Kidney epithelial cell (primary cell): ENCODE results near the gene RCSD1. TPM values are rescaled to one million over a fixed set of nuclear protein-coding genes. Genes with fewer than 3 reads are reported as not detected.
A peak's percentile ranks its signal among the peaks of the same experiment; 100 is the strongest.

Source experiments
- DNase-seq: peaks from one replicate; pipeline ENCODE4 v3.0.0-alpha.2; 2010; ENCODE audit warnings: low read depth
- H3K27me3 ChIP-seq: 2 replicates; pipeline ENCODE4 v1.6.0; 2011; ENCODE audit warnings: low read length; ENCODE audit not compliant: control insufficient read depth, insufficient read depth
- H3K36me3 ChIP-seq: 2 replicates; pipeline ENCODE4 v1.5.1; 2011; ENCODE audit warnings: low read length; ENCODE audit not compliant: control insufficient read depth, insufficient read depth
- H3K4me3 ChIP-seq: 2 replicates; pipeline ENCODE4 v1.5.1; 2011; ENCODE audit warnings: low read depth, mild to moderate bottlenecking, control low read depth, low read length
- CTCF ChIP-seq: IDR thresholded peaks from 2 replicates; pipeline ENCODE4 v1.5.1; 2011; ENCODE audit warnings: mild to moderate bottlenecking, moderate library complexity, low read length, control low read depth, inconsistent platforms; ENCODE audit not compliant: insufficient read depth, poor library complexity, severe bottlenecking
- total RNA-seq: library from RNA; depleted of rRNA; stranded (reverse); fragments of >200 nt; gene quantifications from 2 replicates; pipeline ENCODE4 v1.2.3, GENCODE V29; 2015

The RCSD1 gene
- total RNA-seq, 1 donor from 2014 or later = 0.21 TPM

- peaks cover 17% of the 10 kb centered on the region for H3K27me3 ChIP-seq
- no peak for DNase-seq
- H3K4me3 ChIP-seq = no peak overlapping the region
- TF ChIP-seq CTCF = no peak
- no peaks in the 10 kb centered on the region for H3K36me3 ChIP-seq
Observed at GRCh38 chr1:167628741-167629515, 1.1 kb upstream of the RCSD1 start.

GRCh38 chr1:167630568-167631385 lies 745 bp downstream of the RCSD1 start:
- TF ChIP-seq CTCF = no peak
- Histone ChIP-seq H3K36me3 (no peaks in the 10 kb centered on the region), H3K27me3 (peaks cover 23% of the 10 kb centered on the region), H3K4me3 (peak overlapping the region; percentile 34)
- DNase-seq = no peak

GRCh38 chr1:167631386-167631935 lies 1.4 kb downstream of the RCSD1 start:
- DNase-seq = no peak

GRCh38 chr1:167631936-167632614 lies 2.0 kb downstream of the RCSD1 start:
- TF ChIP-seq CTCF = no peak
- H3K27me3 ChIP-seq = peaks cover 30% of the 10 kb centered on the region

More at GRCh38 chr1:167631386-167631935, 1.4 kb downstream of the RCSD1 start:
- H3K4me3 ChIP-seq = no peak overlapping the region
- no peaks in the 10 kb centered on the region for H3K36me3 ChIP-seq
- H3K27me3 ChIP-seq = peaks cover 30% of the 10 kb centered on the region
- TF ChIP-seq CTCF = no peak

GRCh38 chr1:167633258-167633944 lies 3.4 kb downstream of the RCSD1 start:
- no peak for DNase-seq
- peaks cover 35% of the 10 kb centered on the region for H3K27me3 ChIP-seq
- no peak overlapping the region for H3K4me3 ChIP-seq
- H3K36me3 ChIP-seq = no peaks in the 10 kb centered on the region
- TF ChIP-seq CTCF = no peak

More at GRCh38 chr1:167631936-167632614, 2.0 kb downstream of the RCSD1 start:
- DNase-seq = no peak
- H3K4me3 ChIP-seq = no peak overlapping the region
- no peaks in the 10 kb centered on the region for H3K36me3 ChIP-seq
